Dermis microvascular lymphatic vessel endothelial cell (primary cell): Measurements from ENCODE around the gene IMPACT. TPM values are rescaled to one million over a fixed set of nuclear protein-coding genes. Genes with fewer than 3 reads are reported as not detected.

Source experiments
- DNase-seq, 2 donors: peaks; one replicate each; pipeline versions ENCODE4 v3.0.0 to v3.0.0-alpha.2; 2010; ENCODE audit warnings: low read depth in 2 of 2
- total RNA-seq: library from RNA; depleted of rRNA; stranded (reverse); fragments of >200 nt; gene quantifications from 2 replicates; pipeline ENCODE4 v1.2.1, GENCODE V29; 2014

The IMPACT gene, protein sequence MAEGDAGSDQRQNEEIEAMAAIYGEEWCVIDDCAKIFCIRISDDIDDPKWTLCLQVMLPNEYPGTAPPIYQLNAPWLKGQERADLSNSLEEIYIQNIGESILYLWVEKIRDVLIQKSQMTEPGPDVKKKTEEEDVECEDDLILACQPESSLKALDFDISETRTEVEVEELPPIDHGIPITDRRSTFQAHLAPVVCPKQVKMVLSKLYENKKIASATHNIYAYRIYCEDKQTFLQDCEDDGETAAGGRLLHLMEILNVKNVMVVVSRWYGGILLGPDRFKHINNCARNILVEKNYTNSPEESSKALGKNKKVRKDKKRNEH
- 16.3 and 16.9 TPM in 2 replicates for total RNA-seq

GRCh38 chr18:24426398-24427294 lies at the start of gene IMPACT:
Gene IMPACT, plus strand, starts transcription at chr18:24426670. Its CDS starts 87 bp downstream, at chr18:24426757.
- DNase-seq = peak; percentile 36 to 87

DNA sequence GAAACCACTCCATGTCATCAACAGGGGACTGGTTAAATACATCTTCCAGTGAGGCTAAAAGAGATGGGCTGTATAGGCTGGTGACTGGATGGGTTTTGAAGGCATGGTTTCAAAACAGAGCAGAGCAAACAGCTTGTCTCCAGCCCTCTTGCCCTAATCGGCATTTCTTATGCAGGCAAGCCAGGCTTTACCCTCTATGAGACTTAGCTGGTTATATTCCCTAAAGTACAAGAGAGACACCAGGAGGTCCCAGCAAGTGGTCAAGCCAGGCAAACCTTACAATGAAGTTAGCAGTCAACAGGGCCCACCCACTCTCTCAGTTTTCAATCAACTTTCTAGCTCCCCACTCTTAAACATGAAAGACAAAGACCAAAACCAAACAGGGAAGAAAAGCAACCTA lies 47.9 kb upstream of the IMPACT start:
- DNase-seq = no peak

DNA sequence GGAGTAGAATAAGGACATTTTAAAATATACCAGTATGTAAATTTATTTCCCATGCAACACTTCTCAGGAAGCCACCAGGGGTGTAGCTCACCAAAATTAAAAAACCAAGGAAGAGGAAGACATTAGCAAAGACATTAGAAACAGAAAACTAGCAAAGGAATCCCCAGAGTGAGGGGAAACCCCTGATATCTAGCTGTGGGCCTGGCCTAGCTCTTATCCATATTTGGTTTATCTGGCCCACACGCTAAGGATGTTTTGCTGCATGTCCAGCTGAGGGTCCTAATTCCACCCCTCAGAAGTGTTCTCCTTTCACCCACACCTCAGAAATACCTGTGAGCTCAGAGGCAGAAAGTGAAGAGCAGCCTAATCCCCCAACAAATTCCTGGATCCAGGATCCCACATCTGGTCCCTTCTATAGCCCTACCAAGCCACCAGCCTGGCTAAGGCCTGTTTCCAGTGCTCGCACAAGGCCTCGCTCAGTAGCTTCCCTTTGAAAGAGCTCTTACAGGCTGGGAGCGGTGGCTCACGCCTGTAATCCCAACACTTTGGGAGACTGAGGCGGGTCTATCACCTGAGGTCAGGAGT lies 46.2 kb upstream of the IMPACT start:
- no peak for DNase-seq

GRCh38 chr18:24381126-24381525 lies 45.3 kb upstream of the IMPACT start:
- DNase-seq = peak in 1 of 2 donors; percentile 15

GRCh38 chr18:24386681-24387080 lies 39.8 kb upstream of the IMPACT start:
- DNase-seq = no peak

- no peak for DNase-seq
Observed at GRCh38 chr18:24388957-24389356, 37.5 kb upstream of the IMPACT start.

GRCh38 chr18:24395049-24395795 lies 31.2 kb upstream of the IMPACT start:
- DNase-seq = no peak

DNA sequence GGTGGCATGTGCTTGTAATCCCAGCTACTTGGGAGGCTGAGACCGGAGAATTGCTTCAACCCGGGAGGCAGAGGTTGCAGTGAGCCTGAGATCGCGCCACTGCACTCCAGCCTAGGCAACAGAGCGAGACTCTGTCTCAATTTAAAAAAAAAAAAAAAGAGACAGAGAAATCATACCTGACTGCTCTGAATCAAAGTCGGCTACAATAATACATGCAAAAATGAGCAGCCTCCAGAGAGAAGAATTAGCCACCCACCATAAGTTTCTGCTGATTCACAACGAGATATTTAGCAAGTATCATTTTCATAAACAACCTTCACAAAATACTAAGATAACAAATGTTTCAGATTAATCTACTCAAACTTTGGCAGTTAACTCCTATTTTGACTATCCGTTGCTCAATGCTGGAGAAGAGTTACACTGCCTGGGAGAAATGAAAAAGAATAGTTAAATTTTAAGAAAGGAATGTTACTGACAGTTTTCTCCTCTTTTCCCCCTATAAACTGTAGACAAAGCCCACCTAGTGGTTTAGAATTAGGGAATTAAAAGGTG lies 30.3 kb upstream of the IMPACT start:
- no peak for DNase-seq

GRCh38 chr18:24397131-24397693 lies 29.3 kb upstream of the IMPACT start:
- peak; percentile 83 to 84 for DNase-seq

- DNase-seq = peak; percentile 79 to 94
Observed at GRCh38 chr18:24397694-24398368, 28.6 kb upstream of the IMPACT start, which contains the start of gene OSBPL1A. Gene OSBPL1A, minus strand, starts transcription at chr18:24397824. Its CDS starts 20,291 bp downstream, at chr18:24377533.

DNA sequence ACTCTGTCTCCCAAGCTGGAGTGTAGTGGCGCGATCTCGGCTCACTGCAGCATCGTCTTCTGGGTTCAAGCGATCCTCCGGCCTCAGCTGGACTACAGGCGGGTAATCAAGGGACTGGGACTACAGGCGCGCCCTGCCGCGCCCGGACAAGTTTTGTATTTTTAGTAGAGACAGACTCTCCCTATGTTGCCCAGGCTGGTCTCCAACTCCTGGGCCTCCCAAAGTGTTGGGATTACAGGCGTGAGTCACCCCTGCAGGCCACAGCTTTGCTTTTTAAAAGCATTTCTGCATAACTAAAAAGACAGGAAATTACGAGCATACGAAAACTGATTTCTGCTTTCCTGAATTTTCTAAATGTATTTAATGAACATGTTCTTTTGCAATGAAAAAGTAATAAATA lies 27.9 kb upstream of the IMPACT start:
- DNase-seq = no peak

GRCh38 chr18:24400587-24400986 lies 25.9 kb upstream of the IMPACT start:
- peak in 1 of 2 donors; percentile 28 for DNase-seq

GRCh38 chr18:24402209-24402785 lies 24.2 kb upstream of the IMPACT start:
- DNase-seq = no peak

DNA sequence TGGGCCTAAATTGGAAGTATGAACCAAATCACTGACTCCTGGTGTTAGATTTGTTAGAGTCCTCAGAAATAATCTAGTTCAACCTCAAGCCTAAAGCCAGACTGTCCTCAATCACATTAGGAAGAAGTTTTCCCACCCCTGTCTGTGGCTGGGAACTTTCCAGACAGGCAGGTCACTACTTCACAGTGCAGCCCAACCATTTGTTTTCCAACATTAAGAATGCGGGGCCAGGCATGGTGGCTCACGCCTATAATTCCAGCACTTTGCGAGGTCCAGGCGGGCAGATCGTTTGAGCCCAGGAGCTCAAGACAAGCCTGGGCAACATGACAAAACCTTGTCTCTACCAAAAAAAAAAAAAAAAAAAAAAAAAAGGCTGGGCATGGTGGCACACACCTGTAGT lies 23.4 kb upstream of the IMPACT start:
- DNase-seq = no peak

DNA sequence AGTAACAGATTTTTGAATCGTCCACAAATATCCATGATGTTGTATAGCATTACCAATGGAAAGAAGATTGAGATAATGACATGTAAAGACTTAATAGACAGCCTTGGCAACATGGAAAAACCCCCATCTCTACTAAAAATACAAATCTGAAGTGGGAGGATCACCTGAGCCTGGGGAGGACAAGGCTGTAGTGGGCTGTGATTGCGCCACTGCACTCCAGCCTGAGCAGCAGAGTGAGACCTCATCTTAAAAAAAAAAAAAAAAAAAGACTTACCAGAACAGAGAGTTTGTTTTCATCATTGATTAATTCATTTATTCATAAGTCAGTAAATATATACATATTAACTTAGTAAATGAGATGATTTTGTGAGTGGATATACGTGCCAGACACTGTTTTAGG lies 21.9 kb upstream of the IMPACT start:
- no peak for DNase-seq

DNA sequence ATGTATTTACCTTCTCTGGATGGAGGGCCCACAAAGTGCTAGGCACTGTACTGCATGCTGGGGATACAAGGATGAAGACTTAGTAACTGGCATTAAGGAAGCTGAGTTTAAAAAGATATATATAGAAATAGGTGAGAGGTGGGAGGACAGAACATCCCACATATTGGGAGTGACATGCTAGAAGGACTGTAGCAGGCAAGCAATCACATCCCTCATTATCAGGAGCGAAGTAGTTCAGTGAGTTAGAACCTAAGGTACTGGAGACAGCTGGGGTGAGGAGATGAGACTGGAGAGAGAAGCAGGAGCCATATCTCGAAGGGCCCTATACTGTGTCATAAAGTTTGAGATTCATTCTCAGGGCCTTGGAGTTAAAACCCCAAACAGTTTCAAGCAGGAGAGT lies 18.0 kb upstream of the IMPACT start:
- DNase-seq = no peak

- no peak for DNase-seq
Observed at GRCh38 chr18:24413148-24413547, 13.3 kb upstream of the IMPACT start.

DNA sequence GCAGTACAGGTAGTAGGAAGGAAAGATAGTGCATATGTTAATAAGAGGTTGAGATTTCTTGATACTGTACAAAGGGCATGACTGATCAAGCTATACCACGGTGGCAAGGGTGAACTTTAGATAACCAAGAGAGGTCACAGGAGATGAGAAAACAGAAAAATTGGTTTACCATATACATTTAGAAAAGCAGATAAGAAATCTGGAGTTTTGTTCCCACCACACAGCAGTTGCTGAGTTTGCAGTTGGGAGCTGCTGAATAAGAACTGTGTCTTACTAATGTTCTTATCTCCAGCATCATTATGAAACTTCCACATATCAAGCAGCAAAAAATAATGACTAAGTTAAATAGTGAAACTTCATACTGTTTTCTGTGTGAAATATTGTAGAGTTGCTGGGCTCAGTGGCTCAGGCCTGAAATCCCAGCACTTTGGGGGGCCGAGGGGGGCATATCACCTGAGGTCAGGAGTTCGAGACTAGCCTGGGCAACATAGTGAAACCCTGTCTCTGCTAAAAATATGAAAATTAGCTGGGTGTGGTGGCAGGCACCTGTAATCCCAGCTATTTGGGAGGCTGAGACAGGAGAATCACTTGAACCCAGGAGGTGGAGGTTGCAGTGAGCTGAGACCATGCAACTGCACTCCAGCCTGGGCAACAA lies 12.0 kb upstream of the IMPACT start:
- no peak for DNase-seq

DNA sequence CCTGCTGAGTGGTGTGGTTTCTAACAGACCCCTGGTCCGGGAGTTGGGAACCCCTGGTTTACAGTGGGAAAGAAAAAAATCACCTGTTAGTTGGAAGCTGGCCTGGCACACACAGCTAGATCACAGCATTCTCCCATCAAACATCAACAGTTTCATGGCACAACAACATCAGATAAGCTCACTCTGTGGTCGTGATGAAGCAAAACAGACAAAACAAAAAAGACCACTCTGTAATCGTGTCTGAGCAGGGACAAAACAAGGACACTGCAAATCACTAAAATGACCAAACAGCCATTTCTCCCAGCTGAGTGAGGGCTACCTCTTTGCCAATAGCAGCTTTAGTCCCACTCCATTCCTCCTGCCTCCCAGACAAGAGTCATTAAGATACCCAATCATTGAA lies 9.0 kb upstream of the IMPACT start:
- no peak for DNase-seq
